Effector CD8-positive, alpha-beta T cell (primary cell): ENCODE measurements around the gene GEN1.

Source experiments
- DNase-seq: peaks from one replicate; lab custom pipeline; 2025; lab: John Stamatoyannopoulos, UW

Gene GEN1

DNA sequence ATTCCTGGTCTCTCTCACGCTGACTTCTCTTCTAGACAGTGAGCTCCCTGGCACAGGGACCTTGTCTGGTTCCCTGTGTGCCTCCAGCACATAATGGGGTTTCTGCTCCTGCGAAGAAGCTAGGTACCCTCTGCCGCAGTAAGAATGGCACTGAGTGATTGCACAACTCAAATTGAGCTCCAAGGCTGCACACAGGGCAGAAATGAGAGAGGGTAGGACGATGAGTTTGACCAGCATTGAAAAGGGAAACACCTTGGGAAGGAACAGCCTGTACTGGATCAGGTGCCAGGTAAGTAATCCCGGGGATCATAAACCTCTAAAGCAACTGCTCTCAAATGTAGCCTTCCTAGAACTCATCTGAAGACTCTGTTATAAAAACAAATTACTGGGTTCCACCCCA lies 41.4 kb downstream of the GEN1 start:
- DNase-seq, result no peak

GRCh38 chr2:17798338-17798737 lies 44.4 kb downstream of the GEN1 start:
- DNase-seq, result no peak

GRCh38 chr2:17799301-17800120 lies 45.6 kb downstream of the GEN1 start:
- no peak for DNase-seq

- DNase-seq, result no peak
These were observed 46.3 kb downstream of the GEN1 start for GRCh38 chr2:17800219-17800618.

GRCh38 chr2:17800693-17801458 lies 46.9 kb downstream of the GEN1 start:
- no peak for DNase-seq

GRCh38 chr2:17803497-17803896 lies 49.6 kb downstream of the GEN1 start:
- DNase-seq, result no peak

DNA sequence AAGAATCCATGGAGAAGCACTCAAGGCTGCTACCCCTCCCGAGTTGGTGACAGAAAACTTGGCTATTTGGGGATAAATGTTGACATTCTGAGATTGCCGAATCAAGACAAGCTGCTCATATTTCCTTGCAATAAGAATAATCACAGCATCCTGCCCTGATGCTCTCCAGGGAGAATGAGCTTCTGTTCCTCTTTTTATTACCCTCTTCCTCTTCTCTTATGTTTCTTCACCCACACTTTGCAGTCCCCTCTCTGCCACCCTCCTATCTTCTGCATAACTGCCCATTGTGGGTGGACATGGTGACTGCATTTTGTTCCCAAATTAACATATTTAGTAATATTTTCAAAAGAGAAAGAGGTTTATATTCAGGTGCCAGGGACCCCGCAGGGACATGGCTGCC lies 50.4 kb downstream of the GEN1 start:
- no peak for DNase-seq

DNA sequence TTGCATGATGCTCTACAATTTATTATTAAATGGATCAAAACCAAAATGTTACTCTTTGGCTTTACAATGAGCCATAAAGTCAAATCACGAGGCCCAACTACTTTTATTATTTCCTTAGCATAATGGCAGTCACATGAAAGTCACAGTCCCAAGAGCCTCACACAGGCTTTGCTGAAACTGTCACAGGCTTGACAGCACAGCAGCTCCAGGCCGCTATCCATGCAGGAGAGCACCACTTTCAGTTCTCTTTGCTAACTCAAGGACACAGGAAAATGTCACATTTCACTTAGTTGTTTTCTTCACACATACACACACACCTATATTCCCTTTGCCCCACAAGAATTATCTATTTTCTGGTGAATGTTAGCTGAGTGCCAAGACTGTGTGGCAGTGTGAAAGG lies 51.2 kb downstream of the GEN1 start:
- DNase-seq, result no peak

DNA sequence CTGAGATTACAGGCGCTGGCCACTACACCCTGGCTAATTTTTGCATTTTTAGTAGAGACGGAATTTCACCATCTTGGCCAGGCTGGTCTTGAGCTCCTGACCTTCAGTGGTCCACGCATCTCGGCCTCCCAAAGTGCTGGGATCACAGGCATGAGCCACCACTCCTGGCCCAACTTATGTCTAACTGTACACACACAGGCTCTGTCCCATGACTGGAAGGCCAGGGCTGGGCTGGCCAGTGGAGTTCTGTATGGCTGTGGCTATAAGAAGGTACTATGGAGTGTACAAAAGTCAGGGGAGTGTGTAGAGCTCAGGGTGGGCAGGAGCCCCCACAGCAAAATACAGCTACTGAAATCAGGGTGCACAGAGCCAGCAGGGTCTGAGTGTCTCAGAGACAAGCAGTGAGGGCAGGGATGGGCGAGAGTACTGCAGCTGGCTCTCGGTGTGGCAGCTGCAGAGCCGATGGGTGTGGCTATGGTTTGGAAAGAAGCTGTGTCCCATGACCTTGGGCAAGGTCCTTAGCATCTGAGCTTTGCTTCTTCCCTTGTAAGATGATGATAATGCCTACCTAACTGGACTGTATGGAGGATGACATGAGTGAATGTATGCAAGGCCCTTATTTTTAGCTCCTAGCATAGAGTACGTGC lies 51.9 kb downstream of the GEN1 start:
- no peak for DNase-seq

GRCh38 chr2:17813010-17813741 lies 59.2 kb downstream of the GEN1 start:
- no peak for DNase-seq

DNA sequence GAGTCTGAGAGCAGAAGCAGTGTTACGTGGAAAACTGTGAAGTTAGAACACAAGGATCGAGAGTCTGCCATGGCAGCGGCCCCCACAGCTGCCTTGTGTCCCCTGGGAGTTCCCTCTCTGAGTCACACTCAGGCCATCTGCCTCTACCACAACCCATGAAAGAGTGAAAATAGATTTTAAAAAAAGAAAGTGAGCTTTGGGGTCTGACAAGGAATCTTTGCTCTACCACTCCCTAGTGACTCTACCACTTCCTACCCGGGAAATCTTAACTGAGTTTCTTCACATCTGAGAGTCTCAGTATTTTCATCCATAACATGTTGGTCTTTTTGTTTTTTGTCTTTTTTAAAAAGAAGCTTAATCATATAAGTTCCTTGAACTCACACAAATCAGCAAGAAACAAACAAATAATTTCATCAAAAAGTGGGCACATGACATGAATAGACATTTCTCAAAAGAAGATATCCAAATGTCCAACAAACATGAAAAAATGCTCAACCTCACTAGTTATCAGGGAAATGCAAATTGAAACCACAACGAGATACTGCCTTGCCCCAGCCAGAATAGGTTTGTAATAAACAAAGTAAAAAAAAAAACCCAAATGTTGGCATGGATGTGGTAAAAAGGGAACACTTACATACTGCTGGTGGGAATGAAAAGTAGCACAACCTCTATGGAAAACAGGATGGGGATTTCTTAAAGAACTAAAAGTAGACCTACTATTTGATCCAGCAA lies 60.0 kb downstream of the GEN1 start:
- no peak for DNase-seq

- DNase-seq, result no peak
These were observed 60.7 kb downstream of the GEN1 start for GRCh38 chr2:17814601-17815000.

DNA sequence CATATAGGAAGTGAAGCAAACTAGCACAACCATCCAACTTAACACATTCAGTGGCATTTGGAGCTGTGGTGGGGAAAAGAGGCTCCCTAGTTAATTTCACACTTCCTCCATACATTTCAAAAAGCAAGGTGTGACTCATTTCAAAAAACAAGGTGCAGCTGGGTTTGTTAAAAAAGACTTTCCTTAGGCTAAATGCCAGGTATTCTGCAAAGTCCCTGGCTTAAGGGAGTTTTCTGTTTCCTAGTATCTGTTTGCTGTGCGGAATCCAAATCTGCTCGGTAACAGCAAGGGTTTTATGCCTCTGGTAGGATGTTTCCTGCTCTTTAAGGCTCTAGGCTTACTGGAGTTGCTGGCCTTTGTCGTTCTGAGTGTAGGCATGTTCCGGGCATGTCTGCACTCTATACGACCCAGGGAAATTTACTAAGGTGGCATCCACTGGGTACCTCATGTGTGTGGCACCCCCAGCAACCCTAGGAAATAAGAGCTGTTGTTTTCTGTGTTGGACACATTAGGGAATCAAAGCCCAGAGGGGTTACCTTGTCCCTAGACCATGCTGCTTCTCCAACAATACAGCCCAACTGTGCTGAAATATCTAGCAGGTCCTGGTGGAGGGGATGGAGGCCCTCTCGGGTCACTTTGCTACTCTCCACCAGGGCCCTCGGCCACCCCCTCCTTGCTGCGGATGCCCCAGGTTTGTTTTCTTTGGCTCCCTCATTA lies 61.7 kb downstream of the GEN1 start:
- DNase-seq, result no peak

- DNase-seq, result no peak
These were observed 62.7 kb downstream of the GEN1 start, which contains the start of gene MSGN1 for GRCh38 chr2:17816396-17817245. TSS of gene MSGN1 (plus strand) at chr2:17816460. CDS start at chr2:17816519, 59 bp downstream.

DNA sequence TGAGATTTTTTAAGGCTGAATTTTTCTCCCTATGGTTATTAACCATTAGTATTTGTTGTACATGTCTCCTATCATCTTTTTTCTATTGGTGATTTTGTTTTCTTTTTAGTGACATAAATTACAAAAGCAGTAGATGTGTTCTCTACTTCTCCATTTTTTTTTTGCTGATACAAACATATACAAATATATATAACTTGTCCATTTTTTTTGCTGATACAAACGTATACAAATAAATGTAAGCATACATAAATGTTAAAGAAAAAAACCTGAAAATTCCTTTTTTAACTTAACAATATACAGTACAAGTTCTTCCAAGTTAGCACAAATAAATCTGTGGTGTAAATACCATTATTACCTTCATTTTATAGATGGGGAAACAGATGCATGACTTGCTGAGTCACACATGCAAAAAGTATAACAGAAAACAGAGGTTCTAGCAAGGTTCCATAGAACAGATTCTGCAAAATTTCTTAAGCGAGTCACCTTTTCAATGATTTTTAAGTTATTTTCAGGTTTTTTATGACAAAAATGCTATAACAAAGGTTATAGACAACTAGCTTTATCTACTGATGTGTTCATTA lies 64.4 kb downstream of the GEN1 start:
- DNase-seq, result no peak

GRCh38 chr2:17821080-17821479 lies 67.1 kb downstream of the GEN1 start:
- DNase-seq, result no peak

GRCh38 chr2:17821535-17822444 lies 67.9 kb downstream of the GEN1 start:
- no peak for DNase-seq

DNA sequence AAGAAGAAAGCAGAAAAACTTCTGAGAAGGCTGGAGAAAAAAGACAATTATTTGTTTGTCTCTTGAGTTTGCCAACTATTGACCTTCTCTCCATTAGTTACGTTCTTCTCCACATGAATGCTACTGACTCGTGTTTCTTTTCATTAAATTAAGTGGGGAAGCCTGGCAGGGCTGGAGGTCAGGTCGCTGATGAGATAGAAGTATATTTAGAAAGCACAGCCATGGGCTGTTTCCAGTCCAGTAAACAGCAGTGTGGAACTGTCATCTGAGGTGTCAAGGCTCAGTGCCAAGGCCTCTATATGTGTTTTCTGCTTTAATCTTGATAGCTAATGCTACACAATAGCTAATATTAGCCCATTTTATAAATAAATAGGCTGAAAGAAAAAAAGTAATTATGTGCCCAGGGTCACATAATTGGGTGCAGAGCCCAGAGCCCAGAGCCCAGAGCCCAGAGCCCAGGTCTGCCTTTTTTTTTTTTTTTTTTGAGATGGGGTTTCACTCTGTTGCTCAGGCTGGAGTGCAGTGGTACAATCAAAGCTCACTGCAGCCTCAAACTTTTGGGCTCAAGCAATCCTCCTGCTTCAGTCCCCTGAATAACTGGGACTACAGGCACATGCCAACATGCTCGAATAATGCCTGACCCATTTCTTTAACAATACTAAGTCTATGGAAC lies 68.6 kb downstream of the GEN1 start:
- no peak for DNase-seq
